Caco-2 (cell line): ENCODE measurements around the gene UGDH. TPM values are rescaled to one million over a fixed set of nuclear protein-coding genes. Genes with fewer than 3 reads are reported as not detected.

ENCODE experiments used
- BruUV-seq: library from RNA; stranded (reverse); fragments of 400-500 nt; replicated peaks from 2 replicates; lab custom pipeline; 2021; lab: Mats Ljungman, UMichigan
- CTCF ChIA-PET: fragments of 300-600 bp; sonication (Branson Sonifier 250); formaldehyde crosslinking; loops from one replicate; lab custom pipeline; 2022; ENCODE audit warnings: antibody characterized with exemption; lab: Charles Lee
- POLR2A ChIA-PET: fragments of 300-600 bp; sonication (Branson Sonifier 250); formaldehyde crosslinking; loops from one replicate; lab custom pipeline; 2022; ENCODE audit warnings: antibody characterized with exemption; lab: Charles Lee
- DNase-seq, 2 experiments: peaks; one replicate each; pipeline versions ENCODE4 v3.0.0 to v3.0.0-alpha.2; 2020 to 2022
- H3K27me3 ChIP-seq: replicated peaks from 2 replicates; pipeline ENCODE4 v1.6.0; 2011; ENCODE audit warnings: low read length; ENCODE audit not compliant: control insufficient read depth, insufficient read depth
- H3K36me3 ChIP-seq: 2 replicates; pipeline ENCODE4 v1.5.1; 2011; ENCODE audit warnings: low read length; ENCODE audit not compliant: control insufficient read depth, insufficient read depth
- H3K4me1 ChIP-seq: fragments of 250-450 bp; sonication (Bioruptor Pico); 2 replicates; pipeline ENCODE4 v1.5.1; 2020; ENCODE audit warnings: mild to moderate bottlenecking
- H3K4me3 ChIP-seq: 2 replicates; pipeline ENCODE4 v1.5.1; 2011; ENCODE audit warnings: low read depth, mild to moderate bottlenecking, control low read depth, low read length
- H3K9me3 ChIP-seq: fragments of 250-450 bp; sonication (Bioruptor Pico); 2 replicates; pipeline ENCODE4 v1.5.1; 2020; ENCODE audit warnings: mild to moderate bottlenecking, moderate library complexity
- H3K27ac Mint-ChIP-seq: one replicate; pipeline ENCODE4 v1.8.0; 2022; ENCODE audit warnings: mixed read lengths; ENCODE audit not compliant: unreplicated experiment
- H3K27me3 Mint-ChIP-seq: one replicate; pipeline ENCODE4 v1.8.0; 2022; ENCODE audit warnings: mixed read lengths; ENCODE audit not compliant: insufficient read depth, unreplicated experiment
- H3K36me3 Mint-ChIP-seq: one replicate; pipeline ENCODE4 v1.8.0; 2022; ENCODE audit warnings: mild to moderate bottlenecking, mixed read lengths; ENCODE audit not compliant: insufficient read depth, unreplicated experiment
- H3K4me1 Mint-ChIP-seq: one replicate; pipeline ENCODE4 v1.8.0; 2022; ENCODE audit warnings: low read depth, mixed read lengths; ENCODE audit not compliant: unreplicated experiment
- H3K4me3 Mint-ChIP-seq: one replicate; pipeline ENCODE4 v1.8.0; 2022; ENCODE audit warnings: mild to moderate bottlenecking, moderate library complexity, mixed read lengths; ENCODE audit not compliant: unreplicated experiment
- H3K9me3 Mint-ChIP-seq: one replicate; pipeline ENCODE4 v1.8.0; 2022; ENCODE audit warnings: mixed read lengths; ENCODE audit not compliant: unreplicated experiment
- intact Hi-C: fragments of 100-400 bp; cut with micrococcal nuclease; formaldehyde crosslinking; loops from one replicate; pipeline ENCODE4 v1.10.0; 2022; ENCODE audit not compliant: unreplicated experiment
- total RNA-seq: library from RNA; stranded (reverse); gene quantifications from 2 replicates; pipeline ENCODE4 v1.2.3, GENCODE V29; 2022
- TF ChIP-seq, protein P1 (sequence below), 2 experiments: fragments of 200-600 bp in 1 of 2; IDR thresholded peaks; 1 replicate in 1 of 2; 2 replicates in 1 of 2; pipeline versions ENCODE4 v1.5.1 to v1.8.0; 2011 to 2022; ENCODE audit warnings: antibody characterized with exemption in 1 of 2, control low read depth in 1 of 2, inconsistent platforms in 1 of 2, low read depth in 1 of 2, low read length in 1 of 2, mild to moderate bottlenecking in 1 of 2, moderate library complexity in 1 of 2; ENCODE audit not compliant: insufficient read depth in 1 of 2, severe bottlenecking in 1 of 2, unreplicated experiment in 1 of 2

The UGDH gene
- total RNA-seq, 1 experiment from 2014 or later, result 139 TPM

DNA sequence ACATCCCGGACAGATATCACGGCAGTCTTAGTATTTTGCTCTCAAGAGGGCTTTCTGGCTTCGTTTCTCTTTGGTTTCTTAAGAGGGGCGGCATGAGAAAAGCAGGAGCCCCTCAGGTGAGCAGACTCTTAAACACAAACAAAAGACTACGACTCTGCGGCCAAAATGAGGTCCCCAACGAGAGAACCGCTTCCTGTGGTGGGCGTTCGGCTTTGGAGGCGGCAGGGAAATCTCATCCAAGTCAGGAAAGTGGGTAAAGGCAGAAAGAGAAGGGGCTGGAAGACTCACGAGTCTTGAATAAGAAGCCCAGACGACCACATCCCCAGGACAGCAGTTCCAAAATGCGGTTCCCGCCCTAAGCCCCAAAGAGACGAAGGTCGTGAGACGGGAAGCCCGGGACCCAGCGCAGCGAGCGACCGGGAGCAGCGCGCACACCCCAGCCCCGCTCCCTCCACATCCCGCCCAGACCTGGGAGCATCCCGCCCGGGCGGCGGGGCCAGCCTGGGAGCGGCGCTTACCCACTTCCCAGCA lies 409 bp downstream of the UGDH start:
- peaks cover 10% of the 10 kb centered on the region; the same call in 1 of the 2 replicates for H3K9me3 ChIP-seq
- H3K27me3 Mint-ChIP-seq, result no peaks in the 10 kb centered on the region
- peak overlapping the region; percentile 98 for H3K4me3 Mint-ChIP-seq
- peak overlapping the region; percentile 96 for H3K27ac Mint-ChIP-seq
- no peaks in the 10 kb centered on the region for H3K27me3 ChIP-seq
- peaks cover 14% of the 10 kb centered on the region for H3K9me3 Mint-ChIP-seq
- H3K36me3 ChIP-seq, result no peaks in the 10 kb centered on the region
- ChIA-PET CTCF (interaction anchor here (0.5 to 1.7 kb wide), 7 partner anchors 32 to 624 kb away, joined by 3 to 10 read pairs (median 3); partner anchors contain the start of genes LIAS and RPL9), POLR2A (interaction anchor here (0.5 to 1.4 kb wide), 19 partner anchors 12 to 529 kb away, joined by 3 to 48 read pairs (median 5); partner anchors contain the start of genes LIAS, N4BP2, RFC1 and RPL9)
- H3K36me3 Mint-ChIP-seq, result peaks cover 57% of the 10 kb centered on the region
- TF ChIP-seq, protein P1, sequence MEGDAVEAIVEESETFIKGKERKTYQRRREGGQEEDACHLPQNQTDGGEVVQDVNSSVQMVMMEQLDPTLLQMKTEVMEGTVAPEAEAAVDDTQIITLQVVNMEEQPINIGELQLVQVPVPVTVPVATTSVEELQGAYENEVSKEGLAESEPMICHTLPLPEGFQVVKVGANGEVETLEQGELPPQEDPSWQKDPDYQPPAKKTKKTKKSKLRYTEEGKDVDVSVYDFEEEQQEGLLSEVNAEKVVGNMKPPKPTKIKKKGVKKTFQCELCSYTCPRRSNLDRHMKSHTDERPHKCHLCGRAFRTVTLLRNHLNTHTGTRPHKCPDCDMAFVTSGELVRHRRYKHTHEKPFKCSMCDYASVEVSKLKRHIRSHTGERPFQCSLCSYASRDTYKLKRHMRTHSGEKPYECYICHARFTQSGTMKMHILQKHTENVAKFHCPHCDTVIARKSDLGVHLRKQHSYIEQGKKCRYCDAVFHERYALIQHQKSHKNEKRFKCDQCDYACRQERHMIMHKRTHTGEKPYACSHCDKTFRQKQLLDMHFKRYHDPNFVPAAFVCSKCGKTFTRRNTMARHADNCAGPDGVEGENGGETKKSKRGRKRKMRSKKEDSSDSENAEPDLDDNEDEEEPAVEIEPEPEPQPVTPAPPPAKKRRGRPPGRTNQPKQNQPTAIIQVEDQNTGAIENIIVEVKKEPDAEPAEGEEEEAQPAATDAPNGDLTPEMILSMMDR (IDR thresholded peaks at IDR 0.05; ENCODE audit: insufficient read depth in 1 of 2, low read depth in 1 of 2, low read length in 1 of 2, severe bottlenecking in 1 of 2, unreplicated experiment in 1 of 2), result no peak
- DNase-seq, result no peak
- TSS peak; percentile 70 for BruUV-seq
- intact Hi-C loops, result loop anchor here (1.0 to 5.0 kb wide), 8 partner anchors 12 to 175 kb away; no protein-coding TSS in a partner anchor
- peak overlapping the region; percentile 76 for H3K4me3 ChIP-seq
- H3K4me1 Mint-ChIP-seq, result no peaks in the 10 kb centered on the region
- no peaks in the 10 kb centered on the region; the same call in 1 of the 2 replicates for H3K4me1 ChIP-seq

DNA sequence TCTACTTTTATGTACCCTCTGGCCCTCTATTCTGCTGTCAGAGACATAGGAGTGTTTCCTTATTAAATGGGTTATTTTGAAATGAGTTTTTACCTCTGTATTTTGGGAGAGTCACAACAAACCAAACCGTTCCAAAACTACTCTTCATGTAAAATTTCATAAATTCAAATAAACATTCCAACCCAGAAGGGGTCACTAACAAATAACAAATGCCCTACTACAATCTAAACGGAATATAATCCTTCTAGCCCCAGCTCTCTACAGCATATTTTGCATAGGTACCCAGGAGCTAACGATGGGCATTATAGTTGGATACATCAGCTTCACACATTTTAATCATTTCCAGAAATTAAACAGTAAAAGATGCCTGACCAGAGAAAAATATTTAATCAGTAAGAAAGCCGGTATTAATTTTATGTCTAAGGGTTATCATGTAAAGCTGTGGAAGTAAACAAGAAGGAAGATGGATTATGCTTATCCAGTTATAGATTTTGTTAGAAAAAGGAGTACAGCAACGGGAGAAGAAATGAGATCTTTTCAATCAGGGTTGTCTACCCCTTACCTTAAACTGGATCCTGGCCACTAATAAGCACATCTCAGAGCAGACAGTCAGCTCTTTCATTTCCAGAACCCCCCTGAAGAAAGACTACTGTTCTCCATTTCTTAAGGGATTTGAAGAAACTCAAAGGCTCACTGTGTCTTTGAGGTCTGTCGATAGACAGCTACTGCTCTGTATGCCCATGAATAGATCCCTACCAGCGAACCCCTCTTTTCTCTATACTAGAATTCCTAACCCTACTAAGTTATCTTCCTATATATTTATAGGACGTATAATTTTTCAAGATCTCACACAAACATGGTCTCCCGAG lies 1.2 kb downstream of the UGDH start:
- TF ChIP-seq, protein P1 (IDR thresholded peaks at IDR 0.05; ENCODE audit: insufficient read depth in 1 of 2, low read depth in 1 of 2, low read length in 1 of 2, severe bottlenecking in 1 of 2, unreplicated experiment in 1 of 2), result no peak
- no peak for DNase-seq
- H3K4me1 ChIP-seq, result no peaks in the 10 kb centered on the region; the same call in 1 of the 2 replicates
- H3K36me3 ChIP-seq, result no peaks in the 10 kb centered on the region
- Mint-ChIP-seq H3K27me3 (no peaks in the 10 kb centered on the region), H3K4me3 (peak overlapping the region; percentile 98), H3K4me1 (no peaks in the 10 kb centered on the region), H3K9me3 (peaks cover 6% of the 10 kb centered on the region), H3K36me3 (peaks cover 50% of the 10 kb centered on the region), H3K27ac (peak overlapping the region; percentile 96)
- H3K9me3 ChIP-seq, result peaks cover 9% of the 10 kb centered on the region; the same call in 1 of the 2 replicates
- no TSS peak for BruUV-seq
- CTCF ChIA-PET, result interaction anchor here (1.7 kb wide), 1 partner anchor 32 kb away, joined by 10 read pairs; no protein-coding TSS in a partner anchor
- H3K4me3 ChIP-seq, result peak overlapping the region; percentile 76
- intact Hi-C loops, result loop anchor here (2.0 to 5.0 kb wide), 3 partner anchors 57 to 96 kb away; no protein-coding TSS in a partner anchor
- no peaks in the 10 kb centered on the region for H3K27me3 ChIP-seq
- POLR2A ChIA-PET, result interaction anchor here (0.8 kb wide), 1 partner anchor 32 kb away, joined by 4 read pairs; no protein-coding TSS in a partner anchor
